Activated B cell treated with CpG ODN at 0.5 μM for 24 hours (primary cell): ENCODE data around the gene CAMK1. TPM values are rescaled to one million over a fixed set of nuclear protein-coding genes. Genes with fewer than 3 reads are reported as not detected.

Experiments used
- ATAC-seq: fragments of 200-7000 bp; cut with Tn5 transposase; one replicate; pipeline ENCODE4 v1.10.0; 2021; ENCODE audit warnings: low read depth, mild to moderate bottlenecking, moderate library complexity
- CTCF ChIA-PET: fragments of 350-600 bp; sonication (Branson Sonifier 250); formaldehyde crosslinking; loops from one replicate; lab custom pipeline; 2021; ENCODE audit warnings: antibody characterized with exemption; lab: Charles Lee
- POLR2A ChIA-PET: fragments of 350-600 bp; sonication (Branson Sonifier 250); formaldehyde crosslinking; loops from one replicate; lab custom pipeline; 2021; ENCODE audit warnings: antibody characterized with exemption; lab: Charles Lee
- DNase-seq: peaks from one replicate; pipeline ENCODE4 v3.0.0; 2022
- H3K27ac Mint-ChIP-seq: one replicate; pipeline ENCODE4 v1.8.0; 2020; ENCODE audit warnings: mixed read lengths
- H3K27me3 Mint-ChIP-seq: one replicate; pipeline ENCODE4 v1.8.0; 2021; ENCODE audit warnings: mixed read lengths
- H3K36me3 Mint-ChIP-seq: one replicate; pipeline ENCODE4 v1.8.0; 2021; ENCODE audit warnings: low read depth, mixed read lengths
- H3K4me1 Mint-ChIP-seq: one replicate; pipeline ENCODE4 v1.8.0; 2021; ENCODE audit warnings: mixed read lengths
- H3K4me3 Mint-ChIP-seq: one replicate; pipeline ENCODE4 v1.8.0; 2020; ENCODE audit warnings: mild to moderate bottlenecking, mixed read lengths
- H3K9me3 Mint-ChIP-seq: one replicate; pipeline ENCODE4 v1.8.0; 2020; ENCODE audit warnings: mixed read lengths
- CTCF ChIP-seq: fragments of 200-600 bp; IDR thresholded peaks from one replicate; pipeline ENCODE4 v1.8.0; 2022; ENCODE audit warnings: antibody characterized with exemption, mild to moderate bottlenecking
- intact Hi-C: fragments of 100-400 bp; cut with micrococcal nuclease; formaldehyde crosslinking; loops from one replicate; pipeline ENCODE4 v1.15.1; 2024
- total RNA-seq: library from RNA; stranded (reverse); gene quantifications from 2 replicates; pipeline ENCODE4 v1.2.3, GENCODE V29; 2022

CAMK1 gene
- total RNA-seq, 1 donor from 2014 or later, result 1.7 TPM

- Mint-ChIP-seq H3K4me1 (peaks cover 3% of the 10 kb centered on the region), H3K4me3 (no peak overlapping the region), H3K36me3 (peaks cover 86% of the 10 kb centered on the region), H3K9me3 (no peaks in the 10 kb centered on the region), H3K27me3 (no peaks in the 10 kb centered on the region), H3K27ac (no peak overlapping the region)
- ChIA-PET CTCF (no interaction called here), POLR2A (no interaction called here)
- TF ChIP-seq CTCF, result no peak
- intact Hi-C loops, result no loop called here
- ATAC-seq (no peak), DNase-seq (no peak)
Measured at GRCh38 chr3:9744162-9744561, 25.6 kb downstream of the CAMK1 start.

GRCh38 chr3:9743548-9743947, 26.2 kb downstream of the CAMK1 start:
- peaks cover 92% of the 10 kb centered on the region for H3K36me3 Mint-ChIP-seq
- ChIA-PET POLR2A (interaction anchor here (0.8 kb wide), 1 partner anchor 347 kb away, joined by 4 read pairs; no protein-coding TSS in a partner anchor), CTCF (no interaction called here)
- no peaks in the 10 kb centered on the region for H3K27me3 Mint-ChIP-seq
- no peaks in the 10 kb centered on the region for H3K4me1 Mint-ChIP-seq
- no peak for ATAC-seq
- no peak for DNase-seq
- no peak for TF ChIP-seq CTCF
- H3K9me3 Mint-ChIP-seq, result no peaks in the 10 kb centered on the region
- no peak overlapping the region for H3K27ac Mint-ChIP-seq
- intact Hi-C loops, result no loop called here
- H3K4me3 Mint-ChIP-seq, result no peak overlapping the region

- Mint-ChIP-seq H3K36me3 (peaks cover 96% of the 10 kb centered on the region), H3K27ac (no peak overlapping the region), H3K9me3 (no peaks in the 10 kb centered on the region), H3K27me3 (no peaks in the 10 kb centered on the region), H3K4me3 (no peak overlapping the region), H3K4me1 (no peaks in the 10 kb centered on the region)
- intact Hi-C loops, result no loop called here
- DNase-seq (no peak), ATAC-seq (no peak)
- ChIA-PET CTCF (no interaction called here), POLR2A (interaction anchor here (0.6 to 1.1 kb wide), 3 partner anchors 11 to 346 kb away, joined by 4 to 12 read pairs (median 7); partner anchors contain the start of gene BRPF1)
- no peak for TF ChIP-seq CTCF
Measured at GRCh38 chr3:9742560-9742959, 27.2 kb downstream of the CAMK1 start.

GRCh38 chr3:9739181-9739580, 30.6 kb downstream of the CAMK1 start:
- POLR2A ChIA-PET, result no interaction called here
- Mint-ChIP-seq H3K4me3 (no peak overlapping the region), H3K4me1 (peaks cover 12% of the 10 kb centered on the region), H3K27ac (no peak overlapping the region), H3K27me3 (no peaks in the 10 kb centered on the region), H3K9me3 (no peaks in the 10 kb centered on the region), H3K36me3 (peaks cover 90% of the 10 kb centered on the region)
- no peak for DNase-seq
- TF ChIP-seq CTCF, result no peak
- no peak for ATAC-seq
- intact Hi-C loops, result no loop called here
- CTCF ChIA-PET, result interaction anchor here (1.3 kb wide), 1 partner anchor 12 kb away, joined by 4 read pairs; no protein-coding TSS in a partner anchor

- intact Hi-C loops, result no loop called here
- no peak for TF ChIP-seq CTCF
- CTCF ChIA-PET, result no interaction called here
- POLR2A ChIA-PET, result interaction anchor here (1.2 kb wide), 1 partner anchor 43 kb away, joined by 3 read pairs; no protein-coding TSS in a partner anchor
- H3K9me3 Mint-ChIP-seq, result no peaks in the 10 kb centered on the region
- DNase-seq (no peak), ATAC-seq (no peak)
- no peak overlapping the region for H3K4me3 Mint-ChIP-seq
- H3K27me3 Mint-ChIP-seq, result no peaks in the 10 kb centered on the region
- peaks cover 31% of the 10 kb centered on the region for H3K4me1 Mint-ChIP-seq
- peaks cover 76% of the 10 kb centered on the region for H3K36me3 Mint-ChIP-seq
- H3K27ac Mint-ChIP-seq, result no peak overlapping the region
Measured at GRCh38 chr3:9736831-9737230, 32.9 kb downstream of the CAMK1 start.
